Astrocyte (in vitro differentiated cells and primary cell): ENCODE data around the gene PHLDA2. TPM values are rescaled to one million over a fixed set of nuclear protein-coding genes. Genes with fewer than 3 reads are reported as not detected.
A peak's percentile ranks its signal among the peaks of the same experiment; 100 is the strongest.

Experiments
- DNase-seq: peaks from one replicate; pipeline ENCODE4 v3.0.0-alpha.2; 2010; ENCODE audit warnings: low read depth
- FAIRE-seq: peaks from 2 replicates; lab custom pipeline; 2011; peaks lifted over from hg19 to GRCh38; lab: Jason Lieb, UNC
- H2AFZ ChIP-seq: 2 replicates; pipeline ENCODE4 v1.6.0; 2012; ENCODE audit warnings: low read depth, low read length, inconsistent platforms
- H3K27ac ChIP-seq: 2 replicates; pipeline ENCODE4 v1.5.1; 2011; ENCODE audit warnings: low read depth, low read length, inconsistent platforms
- H3K27me3 ChIP-seq: 2 replicates; pipeline ENCODE4 v1.6.0; 2011; ENCODE audit warnings: low read length, inconsistent platforms; ENCODE audit not compliant: insufficient read depth
- H3K36me3 ChIP-seq: 2 replicates; pipeline ENCODE4 v1.5.1; 2011; ENCODE audit warnings: low read length, inconsistent platforms; ENCODE audit not compliant: insufficient read depth
- H3K4me1 ChIP-seq: 2 replicates; pipeline ENCODE4 v1.5.1; 2011; ENCODE audit warnings: low read length, inconsistent platforms; ENCODE audit not compliant: insufficient read depth
- H3K4me2 ChIP-seq: 2 replicates; pipeline ENCODE4 v1.6.0; 2012; ENCODE audit warnings: low read length, inconsistent platforms
- H3K4me3 ChIP-seq: 2 replicates; pipeline ENCODE4 v1.5.1; 2011; ENCODE audit warnings: low read depth, mild to moderate bottlenecking, low read length, inconsistent platforms; ENCODE audit not compliant: insufficient read depth
- H3K79me2 ChIP-seq: 2 replicates; pipeline ENCODE4 v1.6.0; 2012; ENCODE audit warnings: mild to moderate bottlenecking, low read length, inconsistent platforms; ENCODE audit not compliant: insufficient read depth
- H3K9ac ChIP-seq: 2 replicates; pipeline ENCODE4 v1.6.0; 2012; ENCODE audit warnings: mild to moderate bottlenecking, low read length, inconsistent platforms
- H3K9me3 ChIP-seq: 2 replicates; pipeline ENCODE4 v1.5.1; 2012; ENCODE audit warnings: low read depth, mild to moderate bottlenecking, low read length, inconsistent platforms; ENCODE audit not compliant: insufficient read depth
- H4K20me1 ChIP-seq: 2 replicates; pipeline ENCODE4 v1.6.0; 2012; ENCODE audit warnings: low read length, inconsistent platforms; ENCODE audit not compliant: insufficient read depth
- H3K27ac Mint-ChIP-seq: one replicate; pipeline ENCODE4 v1.8.0; 2021; ENCODE audit warnings: mild to moderate bottlenecking, mixed read lengths; ENCODE audit not compliant: unreplicated experiment
- H3K27me3 Mint-ChIP-seq: one replicate; pipeline ENCODE4 v1.8.0; 2021; ENCODE audit warnings: low read depth, mixed read lengths; ENCODE audit not compliant: unreplicated experiment
- H3K36me3 Mint-ChIP-seq: one replicate; pipeline ENCODE4 v1.8.0; 2021; ENCODE audit warnings: low read depth, mixed read lengths; ENCODE audit not compliant: unreplicated experiment
- H3K4me1 Mint-ChIP-seq: one replicate; pipeline ENCODE4 v1.8.0; 2021; ENCODE audit warnings: low read depth, mixed read lengths; ENCODE audit not compliant: unreplicated experiment
- H3K4me3 Mint-ChIP-seq: one replicate; pipeline ENCODE4 v1.8.0; 2021; ENCODE audit warnings: mild to moderate bottlenecking, moderate library complexity, mixed read lengths; ENCODE audit not compliant: unreplicated experiment
- H3K9me3 Mint-ChIP-seq: one replicate; pipeline ENCODE4 v1.8.0; 2021; ENCODE audit warnings: mild to moderate bottlenecking, mixed read lengths; ENCODE audit not compliant: unreplicated experiment
- EZH2 ChIP-seq: IDR thresholded peaks from 2 replicates; pipeline ENCODE4 v1.6.1; 2012; ENCODE audit warnings: mild to moderate bottlenecking, low read length, inconsistent platforms; ENCODE audit not compliant: insufficient read depth
- total RNA-seq: library from RNA; stranded (reverse); gene quantifications from 2 replicates; pipeline ENCODE4 v1.2.1, GENCODE V29; 2021
- TF ChIP-seq, protein P1 (sequence below): IDR thresholded peaks from 2 replicates; pipeline ENCODE4 v1.5.1; 2011; ENCODE audit warnings: low read depth, mild to moderate bottlenecking, inconsistent platforms, low read length, moderate library complexity; ENCODE audit not compliant: insufficient read depth

Gene PHLDA2
- total RNA-seq, 1 donor from 2014 or later: 78.8 TPM

DNA sequence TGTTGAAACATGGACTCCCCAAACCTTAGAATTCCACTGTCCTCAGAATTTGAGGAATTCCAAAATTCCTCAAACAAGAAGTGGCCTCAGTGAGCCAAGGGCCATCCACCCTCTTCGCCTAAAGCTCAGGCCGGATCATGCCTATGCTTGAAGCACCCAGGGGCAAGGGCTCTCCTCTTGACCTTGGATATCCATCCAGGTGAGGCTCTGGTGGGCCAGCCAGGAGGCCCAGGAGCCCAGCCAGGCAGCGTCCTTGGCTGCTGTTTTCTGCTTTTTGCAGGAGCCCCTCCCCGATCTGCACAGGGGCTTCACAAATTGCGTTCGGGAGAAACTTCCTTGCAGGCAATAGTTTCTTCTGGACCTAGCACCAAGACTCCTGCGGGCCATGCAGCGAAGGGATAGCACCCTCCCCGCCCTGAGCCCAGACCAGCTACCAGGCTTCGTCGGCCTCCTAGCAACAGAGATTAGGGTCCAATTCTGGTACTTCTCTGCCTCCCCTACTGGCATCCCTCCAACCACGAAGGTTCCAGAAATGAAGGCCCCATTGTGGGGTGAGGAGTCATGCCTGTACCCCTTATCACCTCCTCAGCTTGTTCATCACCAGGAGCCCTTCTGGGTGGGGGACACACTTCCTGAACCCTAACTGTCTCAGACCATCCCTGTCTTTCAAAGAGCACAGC lies 2.0 kb downstream of the PHLDA2 start:
- no peak for DNase-seq
- Histone ChIP-seq H2AFZ (no peak overlapping the region), H3K4me2 (peak overlapping the region; percentile 97), H3K4me3 (peak overlapping the region; percentile 75), H3K27me3 (no peaks in the 10 kb centered on the region), H3K4me1 (peaks cover 29% of the 10 kb centered on the region), H3K79me2 (peaks cover 37% of the 10 kb centered on the region), H3K9me3 (no peaks in the 10 kb centered on the region), H3K36me3 (no peaks in the 10 kb centered on the region), H4K20me1 (peaks cover 42% of the 10 kb centered on the region), H3K27ac (no peak overlapping the region), H3K9ac (peak overlapping the region; percentile 80)
- no peak for TF ChIP-seq EZH2
- TF ChIP-seq, protein P1, sequence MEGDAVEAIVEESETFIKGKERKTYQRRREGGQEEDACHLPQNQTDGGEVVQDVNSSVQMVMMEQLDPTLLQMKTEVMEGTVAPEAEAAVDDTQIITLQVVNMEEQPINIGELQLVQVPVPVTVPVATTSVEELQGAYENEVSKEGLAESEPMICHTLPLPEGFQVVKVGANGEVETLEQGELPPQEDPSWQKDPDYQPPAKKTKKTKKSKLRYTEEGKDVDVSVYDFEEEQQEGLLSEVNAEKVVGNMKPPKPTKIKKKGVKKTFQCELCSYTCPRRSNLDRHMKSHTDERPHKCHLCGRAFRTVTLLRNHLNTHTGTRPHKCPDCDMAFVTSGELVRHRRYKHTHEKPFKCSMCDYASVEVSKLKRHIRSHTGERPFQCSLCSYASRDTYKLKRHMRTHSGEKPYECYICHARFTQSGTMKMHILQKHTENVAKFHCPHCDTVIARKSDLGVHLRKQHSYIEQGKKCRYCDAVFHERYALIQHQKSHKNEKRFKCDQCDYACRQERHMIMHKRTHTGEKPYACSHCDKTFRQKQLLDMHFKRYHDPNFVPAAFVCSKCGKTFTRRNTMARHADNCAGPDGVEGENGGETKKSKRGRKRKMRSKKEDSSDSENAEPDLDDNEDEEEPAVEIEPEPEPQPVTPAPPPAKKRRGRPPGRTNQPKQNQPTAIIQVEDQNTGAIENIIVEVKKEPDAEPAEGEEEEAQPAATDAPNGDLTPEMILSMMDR: no peak
- Mint-ChIP-seq H3K36me3 (no peaks in the 10 kb centered on the region), H3K27ac (peak overlapping the region; percentile 94), H3K9me3 (no peaks in the 10 kb centered on the region), H3K27me3 (no peaks in the 10 kb centered on the region), H3K4me3 (peak overlapping the region; percentile 94), H3K4me1 (peaks cover 6% of the 10 kb centered on the region)
- no peak for FAIRE-seq

DNA sequence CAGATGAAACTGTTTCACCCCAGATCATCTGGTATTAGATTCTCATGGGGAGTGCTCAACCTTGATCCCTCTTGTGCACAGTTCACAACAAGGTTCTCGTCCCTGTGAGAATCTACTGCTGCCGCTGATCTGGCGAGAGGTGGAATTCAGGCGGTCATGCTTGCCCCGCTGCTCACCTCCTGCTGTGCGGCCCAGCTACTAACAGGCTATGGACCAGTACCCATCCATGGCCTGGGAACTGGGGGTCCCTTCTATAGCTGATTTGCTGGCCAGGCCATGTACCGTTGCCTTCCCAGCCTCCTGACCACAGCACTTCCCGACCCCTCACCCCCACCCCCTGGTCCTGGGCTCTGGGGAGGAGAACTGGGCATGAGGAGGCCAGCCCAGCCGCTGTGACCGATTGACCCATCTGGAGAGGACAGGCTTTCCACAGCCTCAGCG lies 2.6 kb downstream of the PHLDA2 start:
- no peak for FAIRE-seq
- Histone ChIP-seq H3K79me2 (peaks cover 37% of the 10 kb centered on the region), H3K36me3 (no peaks in the 10 kb centered on the region), H3K9me3 (no peaks in the 10 kb centered on the region), H2AFZ (no peak overlapping the region), H3K27me3 (no peaks in the 10 kb centered on the region), H3K27ac (no peak overlapping the region), H3K9ac (peak overlapping the region; percentile 80), H3K4me2 (peak overlapping the region; percentile 97), H3K4me1 (peaks cover 26% of the 10 kb centered on the region), H3K4me3 (peak overlapping the region; percentile 75), H4K20me1 (peaks cover 42% of the 10 kb centered on the region)
- H3K27ac Mint-ChIP-seq: no peak overlapping the region
- H3K4me3 Mint-ChIP-seq: peak overlapping the region; percentile 94
- H3K27me3 Mint-ChIP-seq: no peaks in the 10 kb centered on the region
- no peaks in the 10 kb centered on the region for H3K36me3 Mint-ChIP-seq
- TF ChIP-seq EZH2: no peak
- TF ChIP-seq, protein P1: no peak
- peaks cover 6% of the 10 kb centered on the region for H3K4me1 Mint-ChIP-seq
- no peaks in the 10 kb centered on the region for H3K9me3 Mint-ChIP-seq
- no peak for DNase-seq
